Peyer's patch (tissue), 4 donors: ENCODE measurements around the gene VMP1.
"Not testable (repeated sequence)": the region's sequence is repeated elsewhere in the genome, so short reads cannot be mapped to it uniquely, and the experiment has no call there.

Experiments
- CTCF ChIP-seq, 6 experiments: fragments of 450-650 bp in 4 of 6; fragments of 200-600 bp in 2 of 6; sonication (generic) in 1 of 6; IDR thresholded peaks; one replicate each; pipeline ENCODE4 v1.5.1; 2017 to 2019; ENCODE audit warnings: antibody characterized with exemption in 6 of 6, mild to moderate bottlenecking in 3 of 6, moderate library complexity in 1 of 6
- POLR2A ChIP-seq, 2 donors: fragments of 450-650 bp; IDR thresholded peaks; one replicate each; pipeline ENCODE4 v1.5.1; 2017; ENCODE audit warnings: antibody characterized with exemption in 2 of 2, mild to moderate bottlenecking in 2 of 2, moderate library complexity in 2 of 2

- not testable (repeated sequence) for TF ChIP-seq CTCF, POLR2A (IDR thresholded peaks at IDR 0.05)
These were observed 142.9 kb downstream of the VMP1 start for GRCh38 chr17:59850311-59850710.
